ENCODE data around the gene AMBRA1.

GRCh38 chr11:46475051-46475925 is 118.5 kb downstream of the AMBRA1 start:
- TF ChIP-seq YY1 (IDR thresholded peaks at IDR 0.05; ENCODE audit: low read depth) (no peak), CTCF (IDR thresholded peaks at IDR 0.05) (no peak), EP300 (IDR thresholded peaks at IDR 0.05; ENCODE audit: borderline replicate concordance in 1 of 2, low read depth in 1 of 2, low read length in 1 of 2) (no peak), JUND (IDR thresholded peaks at IDR 0.05) (no peak), EZH2phosphoT487 (IDR thresholded peaks at IDR 0.05; ENCODE audit: borderline replicate concordance, low read depth) (no peak), FOXJ3 (CRISPR knock-in tag; IDR thresholded peaks at IDR 0.05) (no peak), MXI1 (IDR thresholded peaks at IDR 0.05; ENCODE audit: low read depth, low read length) (no peak), POLR2AphosphoS5 (IDR thresholded peaks at IDR 0.05; ENCODE audit: low read depth, low read length) (no peak), SIN3A (IDR thresholded peaks at IDR 0.05; ENCODE audit: borderline replicate concordance, low read depth, low read length) (no peak), GABPA (IDR thresholded peaks at IDR 0.05; ENCODE audit: low read depth) (no peak), CHD2 (IDR thresholded peaks at IDR 0.05; ENCODE audit: low read length, partially characterized antibody) (no peak), TAF1 (IDR thresholded peaks at IDR 0.05; ENCODE audit: borderline replicate concordance, low read depth, low read length) (no peak)
- TF ChIP-seq, protein P1, sequence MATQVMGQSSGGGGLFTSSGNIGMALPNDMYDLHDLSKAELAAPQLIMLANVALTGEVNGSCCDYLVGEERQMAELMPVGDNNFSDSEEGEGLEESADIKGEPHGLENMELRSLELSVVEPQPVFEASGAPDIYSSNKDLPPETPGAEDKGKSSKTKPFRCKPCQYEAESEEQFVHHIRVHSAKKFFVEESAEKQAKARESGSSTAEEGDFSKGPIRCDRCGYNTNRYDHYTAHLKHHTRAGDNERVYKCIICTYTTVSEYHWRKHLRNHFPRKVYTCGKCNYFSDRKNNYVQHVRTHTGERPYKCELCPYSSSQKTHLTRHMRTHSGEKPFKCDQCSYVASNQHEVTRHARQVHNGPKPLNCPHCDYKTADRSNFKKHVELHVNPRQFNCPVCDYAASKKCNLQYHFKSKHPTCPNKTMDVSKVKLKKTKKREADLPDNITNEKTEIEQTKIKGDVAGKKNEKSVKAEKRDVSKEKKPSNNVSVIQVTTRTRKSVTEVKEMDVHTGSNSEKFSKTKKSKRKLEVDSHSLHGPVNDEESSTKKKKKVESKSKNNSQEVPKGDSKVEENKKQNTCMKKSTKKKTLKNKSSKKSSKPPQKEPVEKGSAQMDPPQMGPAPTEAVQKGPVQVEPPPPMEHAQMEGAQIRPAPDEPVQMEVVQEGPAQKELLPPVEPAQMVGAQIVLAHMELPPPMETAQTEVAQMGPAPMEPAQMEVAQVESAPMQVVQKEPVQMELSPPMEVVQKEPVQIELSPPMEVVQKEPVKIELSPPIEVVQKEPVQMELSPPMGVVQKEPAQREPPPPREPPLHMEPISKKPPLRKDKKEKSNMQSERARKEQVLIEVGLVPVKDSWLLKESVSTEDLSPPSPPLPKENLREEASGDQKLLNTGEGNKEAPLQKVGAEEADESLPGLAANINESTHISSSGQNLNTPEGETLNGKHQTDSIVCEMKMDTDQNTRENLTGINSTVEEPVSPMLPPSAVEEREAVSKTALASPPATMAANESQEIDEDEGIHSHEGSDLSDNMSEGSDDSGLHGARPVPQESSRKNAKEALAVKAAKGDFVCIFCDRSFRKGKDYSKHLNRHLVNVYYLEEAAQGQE (IDR thresholded peaks at IDR 0.05; ENCODE audit: low read depth, low read length): no peak
